ENCODE data around the gene WDTC1.

WDTC1 gene

GRCh38 chr1:27258598-27258997 is 24.2 kb downstream of the WDTC1 start:
- TF ChIP-seq CTCF (IDR thresholded peaks at IDR 0.05; ENCODE audit: low read length), result no peak
- no peak for TF ChIP-seq EZH2 (optimal IDR thresholded peaks at IDR 0.05; ENCODE audit: low read depth, low read length)
- no peak for TF ChIP-seq EZH2phosphoT487 (IDR thresholded peaks at IDR 0.05; ENCODE audit: low read length)
- Histone ChIP-seq H3K9ac (ENCODE audit: low read length) (no peak overlapping the region), H3K9me3 (replicated peaks; ENCODE audit: insufficient read depth, low read length) (no peaks in the 10 kb centered on the region), H3K9me2 (replicated peaks; ENCODE audit: insufficient read depth, low read length) (no peaks in the 10 kb centered on the region), H2AFZ (ENCODE audit: low read length) (no peak overlapping the region), H4K20me1 (ENCODE audit: insufficient read depth, low read length) (no peaks in the 10 kb centered on the region), H3K79me2 (ENCODE audit: low read length) (no peaks in the 10 kb centered on the region), H3F3A (ENCODE audit: insufficient read depth, low read length) (no peaks in the 10 kb centered on the region), H3K4me1 (ENCODE audit: low read length) (no peaks in the 10 kb centered on the region), H3K36me3 (replicated peaks; ENCODE audit: insufficient read depth, low read length) (no peaks in the 10 kb centered on the region), H3K27ac (ENCODE audit: low read length) (no peak overlapping the region), H3K4me2 (ENCODE audit: low read depth, low read length) (no peak overlapping the region), H3K27me3 (replicated peaks; ENCODE audit: insufficient read depth, low read length) (no peaks in the 10 kb centered on the region), H3K4me3 (ENCODE audit: low read length) (no peak overlapping the region)
- DNase-seq, result no peak

- no peaks in the 10 kb centered on the region for H3K4me1 ChIP-seq (ENCODE audit: low read length)
- no peak overlapping the region for H3K27ac ChIP-seq (ENCODE audit: low read length)
- H3K36me3 ChIP-seq (replicated peaks; ENCODE audit: insufficient read depth, low read length), result no peaks in the 10 kb centered on the region
- no peaks in the 10 kb centered on the region for H4K20me1 ChIP-seq (ENCODE audit: insufficient read depth, low read length)
- H3K9ac ChIP-seq (ENCODE audit: low read length), result no peak overlapping the region
- no peak for DNase-seq
- no peaks in the 10 kb centered on the region for H3F3A ChIP-seq (ENCODE audit: insufficient read depth, low read length)
- no peaks in the 10 kb centered on the region for H3K27me3 ChIP-seq (replicated peaks; ENCODE audit: insufficient read depth, low read length)
- H3K4me3 ChIP-seq (ENCODE audit: low read length), result no peak overlapping the region
- H2AFZ ChIP-seq (ENCODE audit: low read length), result no peak overlapping the region
- H3K9me2 ChIP-seq (replicated peaks; ENCODE audit: insufficient read depth, low read length), result no peaks in the 10 kb centered on the region
- no peak for TF ChIP-seq CTCF (IDR thresholded peaks at IDR 0.05; ENCODE audit: low read length)
- TF ChIP-seq EZH2phosphoT487 (IDR thresholded peaks at IDR 0.05; ENCODE audit: low read length), result no peak
- TF ChIP-seq EZH2 (optimal IDR thresholded peaks at IDR 0.05; ENCODE audit: low read depth, low read length), result no peak
- H3K79me2 ChIP-seq (ENCODE audit: low read length), result no peaks in the 10 kb centered on the region
- H3K4me2 ChIP-seq (ENCODE audit: low read depth, low read length), result no peak overlapping the region
- H3K9me3 ChIP-seq (replicated peaks; ENCODE audit: insufficient read depth, low read length), result no peaks in the 10 kb centered on the region
Observed at GRCh38 chr1:27267153-27267552, 32.7 kb downstream of the WDTC1 start.

- H3K4me1 ChIP-seq (ENCODE audit: low read length), result no peaks in the 10 kb centered on the region
- no peak overlapping the region for H3K27ac ChIP-seq (ENCODE audit: low read length)
- H3K4me3 ChIP-seq (ENCODE audit: low read length), result no peak overlapping the region
- no peak overlapping the region for H2AFZ ChIP-seq (ENCODE audit: low read length)
- no peak overlapping the region for H3K4me2 ChIP-seq (ENCODE audit: low read depth, low read length)
- no peaks in the 10 kb centered on the region for H3K9me2 ChIP-seq (replicated peaks; ENCODE audit: insufficient read depth, low read length)
- TF ChIP-seq EZH2 (optimal IDR thresholded peaks at IDR 0.05; ENCODE audit: low read depth, low read length), result no peak
- no peak for TF ChIP-seq EZH2phosphoT487 (IDR thresholded peaks at IDR 0.05; ENCODE audit: low read length)
- no peak for TF ChIP-seq CTCF (IDR thresholded peaks at IDR 0.05; ENCODE audit: low read length)
- no peaks in the 10 kb centered on the region for H3K79me2 ChIP-seq (ENCODE audit: low read length)
- no peaks in the 10 kb centered on the region for H3K36me3 ChIP-seq (replicated peaks; ENCODE audit: insufficient read depth, low read length)
- H3K9ac ChIP-seq (ENCODE audit: low read length), result no peak overlapping the region
- H3K9me3 ChIP-seq (replicated peaks; ENCODE audit: insufficient read depth, low read length), result no peaks in the 10 kb centered on the region
- no peaks in the 10 kb centered on the region for H3F3A ChIP-seq (ENCODE audit: insufficient read depth, low read length)
- no peaks in the 10 kb centered on the region for H3K27me3 ChIP-seq (replicated peaks; ENCODE audit: insufficient read depth, low read length)
- DNase-seq, result no peak
- no peaks in the 10 kb centered on the region for H4K20me1 ChIP-seq (ENCODE audit: insufficient read depth, low read length)
Observed at GRCh38 chr1:27269276-27269675, 34.8 kb downstream of the WDTC1 start.

All from MM.1S (cell line).